HFFc6 (cell line): Measurements from ENCODE around the gene C15orf39. TPM values are rescaled to one million over a fixed set of nuclear protein-coding genes. Genes with fewer than 3 reads are reported as not detected.
"Not testable (repeated sequence)": the region's sequence is repeated elsewhere in the genome, so short reads cannot be mapped to it uniquely, and the experiment has no call there.

Experiments
- DNase-seq: peaks from one replicate; pipeline ENCODE4 v3.0.0-alpha.2; 2018
- H3K27ac Mint-ChIP-seq: 2 replicates; pipeline ENCODE4 v1.8.0; 2020; ENCODE audit warnings: mild to moderate bottlenecking, mixed read lengths
- H3K27me3 Mint-ChIP-seq: 2 replicates; pipeline ENCODE4 v1.8.0; 2021; ENCODE audit warnings: mild to moderate bottlenecking, moderate library complexity, mixed read lengths; ENCODE audit not compliant: insufficient read depth
- H3K36me3 Mint-ChIP-seq: 2 replicates; pipeline ENCODE4 v1.8.0; 2021; ENCODE audit warnings: low read depth, mixed read lengths
- H3K4me1 Mint-ChIP-seq: 2 replicates; pipeline ENCODE4 v1.8.0; 2020; ENCODE audit warnings: low read depth, mixed read lengths
- H3K4me3 Mint-ChIP-seq: 2 replicates; pipeline ENCODE4 v1.8.0; 2020; ENCODE audit warnings: mild to moderate bottlenecking, moderate library complexity, mixed read lengths
- H3K9me3 Mint-ChIP-seq: 2 replicates; pipeline ENCODE4 v1.8.0; 2020; ENCODE audit warnings: mild to moderate bottlenecking, mixed read lengths
- total RNA-seq, 6 experiments: library from RNA; stranded (reverse); fragmentation: NEBNext Ultra II Directional; extraction: Animal tissue kit (Norgen Biotek cat#: 25700); gene quantifications; 2 replicates in 1 of 6; 3 replicates in 5 of 6; pipeline ENCODE4 v1.2.3, GENCODE V29; 2021
- TF ChIP-seq, protein P1 (sequence below): fragments of 200-600 bp; sonication (generic); IDR thresholded peaks from 2 replicates; pipeline ENCODE4 v1.5.0; 2021; ENCODE audit warnings: antibody characterized with exemption, mild to moderate bottlenecking

C15orf39 gene
- total RNA-seq, 6 experiments from 2014 or later, result 8.8 to 14.8 (median 12.0) TPM

DNA sequence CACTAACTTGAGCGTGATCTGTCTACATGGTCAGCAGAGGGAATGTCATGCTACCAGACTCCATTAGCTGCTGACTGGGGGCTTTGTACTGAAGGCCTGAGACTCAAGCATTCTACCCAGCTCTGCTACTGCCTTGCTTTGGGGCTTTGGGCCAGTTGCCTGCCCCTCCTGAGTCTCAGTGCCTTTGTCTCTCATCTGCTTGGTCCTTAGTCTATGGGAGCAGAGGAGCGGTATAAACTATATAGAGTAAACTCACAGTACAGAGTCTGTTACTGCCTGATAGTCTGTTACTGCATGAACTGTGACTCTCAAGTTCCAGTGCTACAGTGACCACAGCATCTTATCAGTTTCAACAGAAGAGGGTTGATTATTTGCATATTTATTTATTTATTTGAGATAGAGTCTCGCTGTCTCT lies 38.5 kb upstream of the C15orf39 start:
- peaks cover 6% of the 10 kb centered on the region for H3K9me3 Mint-ChIP-seq
- H3K27me3 Mint-ChIP-seq, result peaks cover 11% of the 10 kb centered on the region
- H3K4me3 Mint-ChIP-seq, result no peak overlapping the region
- peaks cover 20% of the 10 kb centered on the region for H3K4me1 Mint-ChIP-seq
- no peak for DNase-seq
- no peaks in the 10 kb centered on the region for H3K36me3 Mint-ChIP-seq
- TF ChIP-seq, protein P1, sequence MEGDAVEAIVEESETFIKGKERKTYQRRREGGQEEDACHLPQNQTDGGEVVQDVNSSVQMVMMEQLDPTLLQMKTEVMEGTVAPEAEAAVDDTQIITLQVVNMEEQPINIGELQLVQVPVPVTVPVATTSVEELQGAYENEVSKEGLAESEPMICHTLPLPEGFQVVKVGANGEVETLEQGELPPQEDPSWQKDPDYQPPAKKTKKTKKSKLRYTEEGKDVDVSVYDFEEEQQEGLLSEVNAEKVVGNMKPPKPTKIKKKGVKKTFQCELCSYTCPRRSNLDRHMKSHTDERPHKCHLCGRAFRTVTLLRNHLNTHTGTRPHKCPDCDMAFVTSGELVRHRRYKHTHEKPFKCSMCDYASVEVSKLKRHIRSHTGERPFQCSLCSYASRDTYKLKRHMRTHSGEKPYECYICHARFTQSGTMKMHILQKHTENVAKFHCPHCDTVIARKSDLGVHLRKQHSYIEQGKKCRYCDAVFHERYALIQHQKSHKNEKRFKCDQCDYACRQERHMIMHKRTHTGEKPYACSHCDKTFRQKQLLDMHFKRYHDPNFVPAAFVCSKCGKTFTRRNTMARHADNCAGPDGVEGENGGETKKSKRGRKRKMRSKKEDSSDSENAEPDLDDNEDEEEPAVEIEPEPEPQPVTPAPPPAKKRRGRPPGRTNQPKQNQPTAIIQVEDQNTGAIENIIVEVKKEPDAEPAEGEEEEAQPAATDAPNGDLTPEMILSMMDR, result no peak
- H3K27ac Mint-ChIP-seq, result no peak overlapping the region

DNA sequence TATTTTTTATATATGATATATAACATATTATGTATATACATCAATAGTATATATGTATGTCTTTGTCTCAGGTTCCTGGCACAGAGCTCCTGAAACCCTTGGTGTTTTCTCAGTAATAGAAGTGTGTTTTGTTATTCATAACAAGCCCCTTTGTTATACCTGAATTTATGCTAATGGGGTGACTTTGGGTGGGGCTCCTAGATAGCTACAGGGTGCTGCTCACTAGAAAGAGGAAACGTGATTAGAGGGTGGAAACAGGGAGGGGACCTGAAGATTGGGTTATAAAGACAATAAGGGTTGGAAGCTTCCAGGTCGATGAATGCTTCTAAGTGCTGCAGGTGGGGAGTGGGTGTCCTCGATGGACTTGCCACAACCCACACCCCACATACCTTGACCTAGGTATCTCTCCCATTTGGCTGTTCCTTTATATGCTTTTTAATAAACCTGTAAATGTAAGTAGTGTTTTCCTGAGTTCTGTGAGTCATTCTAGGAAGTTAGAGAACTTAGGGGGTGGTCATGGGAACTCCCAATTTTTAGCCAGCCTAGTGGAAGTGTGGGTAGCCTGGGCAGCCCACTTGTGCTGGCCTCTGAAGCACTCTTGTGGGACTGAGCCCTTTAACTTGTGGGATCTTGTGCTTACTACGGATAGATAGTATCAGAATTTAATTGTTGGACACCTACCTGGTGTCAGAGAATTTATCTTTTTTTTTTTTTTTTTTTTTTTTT lies 36.9 kb upstream of the C15orf39 start:
- Mint-ChIP-seq H3K27me3 (peaks cover 7% of the 10 kb centered on the region), H3K4me1 (peaks cover 37% of the 10 kb centered on the region), H3K4me3 (no peak overlapping the region), H3K36me3 (peaks cover 11% of the 10 kb centered on the region), H3K9me3 (peaks cover 17% of the 10 kb centered on the region), H3K27ac (no peak overlapping the region)
- DNase-seq, result no peak
- TF ChIP-seq, protein P1, result no peak

DNA sequence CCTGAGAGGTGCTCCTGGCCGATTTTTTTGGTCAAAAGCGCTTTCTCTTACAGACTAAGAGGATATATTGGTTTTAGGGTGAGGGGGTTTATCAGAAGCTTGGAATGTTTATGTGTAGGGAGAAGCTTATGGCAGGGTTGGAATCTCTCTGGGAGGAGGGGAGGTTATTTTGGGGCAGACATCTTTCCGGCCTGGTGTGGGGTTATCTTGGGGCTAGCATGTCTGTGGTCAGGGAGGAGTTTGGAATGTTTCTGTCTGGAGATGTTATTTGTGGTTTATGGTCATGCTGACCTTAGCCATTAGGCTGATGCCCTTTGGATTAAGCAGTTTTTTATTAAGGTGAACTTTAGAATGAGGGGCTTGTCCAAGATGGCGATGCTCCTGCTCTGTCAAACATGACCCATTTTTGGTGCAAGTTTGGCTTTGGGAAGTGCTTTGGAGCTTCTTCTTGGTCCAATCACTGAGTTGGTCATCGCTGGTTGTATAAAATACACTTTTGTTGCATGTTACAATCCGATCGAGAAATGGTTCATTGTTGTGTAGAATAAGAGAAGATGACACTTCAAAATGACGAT lies 35.1 kb upstream of the C15orf39 start:
- Mint-ChIP-seq H3K9me3 (peaks cover 19% of the 10 kb centered on the region), H3K4me1 (peaks cover 54% of the 10 kb centered on the region), H3K36me3 (peaks cover 12% of the 10 kb centered on the region)
- not testable (repeated sequence) for DNase-seq, H3K4me3 Mint-ChIP-seq, H3K27ac Mint-ChIP-seq, H3K27me3 Mint-ChIP-seq

DNA sequence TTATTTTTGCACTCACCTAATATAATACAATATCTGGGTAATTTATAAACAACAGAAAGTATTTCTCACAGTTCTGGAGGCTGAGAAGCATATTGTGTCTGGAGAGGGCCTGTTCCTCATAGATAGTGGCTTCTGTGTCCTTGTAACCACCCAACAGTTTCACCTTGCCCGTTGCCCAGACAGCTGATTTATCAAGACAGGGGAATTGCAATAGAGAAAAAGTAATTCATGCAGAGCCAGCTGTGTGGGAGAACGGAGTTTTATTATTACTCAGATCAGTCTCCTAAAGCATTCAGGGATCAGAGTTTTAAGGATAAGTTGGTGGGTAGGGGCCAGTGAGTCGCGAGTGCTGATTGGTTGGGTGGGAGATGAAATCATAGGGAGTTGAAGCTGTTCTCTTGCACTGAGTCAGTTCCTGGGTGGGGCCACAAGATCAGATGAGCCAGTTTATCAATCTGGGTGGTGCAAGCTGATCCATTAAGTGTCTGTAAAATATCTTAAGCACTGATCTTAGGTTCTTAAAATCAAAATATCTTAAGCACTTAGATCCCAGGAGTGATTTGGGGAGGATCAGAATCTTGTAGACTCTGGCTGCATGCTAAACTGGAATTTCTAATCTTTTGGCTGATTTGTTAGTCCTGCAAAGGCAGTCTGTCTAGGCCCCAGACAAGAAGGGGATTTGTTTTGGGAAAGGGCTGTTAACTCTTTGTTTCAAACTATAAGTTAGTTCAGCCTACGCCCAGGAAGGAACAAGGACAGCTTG lies 33.9 kb upstream of the C15orf39 start:
- Mint-ChIP-seq H3K36me3 (peaks cover 12% of the 10 kb centered on the region), H3K4me1 (peaks cover 66% of the 10 kb centered on the region), H3K4me3 (no peak overlapping the region), H3K9me3 (peaks cover 19% of the 10 kb centered on the region), H3K27me3 (peaks cover 5% of the 10 kb centered on the region), H3K27ac (no peak overlapping the region; the same call in 1 of the 2 replicates)
- TF ChIP-seq, protein P1, result no peak
- peak; percentile 32 for DNase-seq

GRCh38 chr15:75168374-75168773 lies 33.3 kb upstream of the C15orf39 start:
- TF ChIP-seq, protein P1, result no peak
- no peak for DNase-seq
- peaks cover 12% of the 10 kb centered on the region for H3K36me3 Mint-ChIP-seq
- peaks cover 68% of the 10 kb centered on the region for H3K4me1 Mint-ChIP-seq
- H3K27me3 Mint-ChIP-seq, result peaks cover 2% of the 10 kb centered on the region; the same call in 1 of the 2 replicates
- peaks cover 19% of the 10 kb centered on the region for H3K9me3 Mint-ChIP-seq
- no peak overlapping the region for H3K27ac Mint-ChIP-seq
- no peak overlapping the region for H3K4me3 Mint-ChIP-seq
